Stimulated activated CD4-positive, alpha-beta T cell treated with anti-CD3 and anti-CD28 coated beads, Interleukin-1b, Interleukin-23, amount 100 ng/mL, for 48 hours (primary cell): ENCODE data around the gene ROR2.

Experiments used
- DNase-seq: peaks from one replicate; pipeline ENCODE4 v3.0.0-alpha.2; 2020

The ROR2 gene

DNA sequence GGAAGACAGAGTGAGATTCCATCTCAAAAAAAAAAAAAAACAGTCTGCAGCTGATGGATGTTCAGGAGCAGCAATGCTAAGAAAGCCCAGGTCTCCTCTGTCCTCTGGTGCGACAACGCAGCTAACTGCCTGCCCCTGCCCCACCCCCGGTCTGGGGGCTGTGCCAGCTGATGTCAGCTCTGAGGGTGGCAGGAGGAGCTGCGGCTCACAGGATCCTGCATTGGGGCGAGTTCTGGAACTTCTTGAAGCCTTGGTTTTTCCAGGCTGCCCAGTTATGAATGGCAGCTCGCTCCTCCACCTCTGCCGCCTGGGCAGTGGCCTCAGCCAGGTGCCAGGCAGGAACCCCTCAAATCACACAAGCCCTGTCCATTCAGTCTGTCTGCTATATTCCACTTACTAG is 113.5 kb downstream of the ROR2 start:
- DNase-seq: no peak

DNA sequence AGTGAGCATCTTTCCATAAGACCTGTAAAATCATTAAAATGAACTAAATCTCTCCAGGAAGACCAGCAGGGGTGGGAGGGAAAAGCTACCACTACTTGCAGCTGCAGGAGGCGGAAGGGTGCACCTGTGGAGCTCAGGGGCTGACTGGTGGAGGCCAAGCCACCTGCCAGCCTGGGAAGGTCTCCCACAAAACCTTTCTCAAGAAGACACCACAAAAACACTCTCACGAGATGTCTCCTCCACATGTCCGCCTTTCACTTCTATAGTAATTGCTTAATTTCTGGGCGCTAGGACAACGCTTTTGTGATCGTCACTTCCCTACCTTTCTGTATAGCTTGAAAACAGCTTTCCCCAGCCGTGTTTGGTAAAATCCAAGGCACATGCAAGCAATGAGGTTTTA is 114.4 kb downstream of the ROR2 start:
- DNase-seq: no peak

DNA sequence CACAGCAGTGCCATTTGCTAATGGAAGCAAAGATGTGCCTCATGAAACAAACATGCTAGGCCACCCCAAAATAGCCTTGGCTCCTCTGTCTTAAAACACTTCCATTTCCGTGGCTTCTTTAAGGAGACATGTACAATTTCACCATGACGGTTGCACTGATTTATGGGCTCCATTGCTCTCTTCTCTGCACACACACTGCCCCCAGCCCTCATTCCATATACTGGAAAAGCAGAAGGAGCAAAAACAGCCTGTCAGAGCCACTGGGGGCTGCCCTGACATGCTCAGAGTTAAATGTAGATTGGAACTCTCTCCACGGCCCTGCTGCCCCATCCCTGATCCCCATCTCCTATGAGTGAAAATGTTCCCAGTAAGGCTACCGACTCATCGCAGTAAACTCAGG is 114.8 kb downstream of the ROR2 start:
- DNase-seq: no peak

DNA sequence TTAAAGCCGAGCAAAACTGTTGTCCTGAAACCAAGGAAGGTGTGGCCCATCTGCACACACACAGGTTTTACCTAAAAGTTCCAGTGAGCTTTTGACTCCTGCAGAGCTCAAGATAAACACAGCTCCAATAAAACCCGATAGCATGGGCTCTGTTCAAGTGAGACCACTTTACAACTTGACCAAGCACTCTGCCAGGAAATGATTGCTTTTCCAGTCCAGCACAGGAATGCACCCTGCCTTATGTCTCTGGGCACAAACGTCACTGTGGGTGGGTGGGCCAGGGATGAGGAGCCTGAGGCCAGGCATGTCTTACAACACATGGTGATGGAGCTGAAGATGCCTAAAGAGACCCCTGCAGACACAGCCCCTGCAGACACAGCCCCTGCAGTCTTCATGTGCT is 115.3 kb downstream of the ROR2 start:
- no peak for DNase-seq

DNA sequence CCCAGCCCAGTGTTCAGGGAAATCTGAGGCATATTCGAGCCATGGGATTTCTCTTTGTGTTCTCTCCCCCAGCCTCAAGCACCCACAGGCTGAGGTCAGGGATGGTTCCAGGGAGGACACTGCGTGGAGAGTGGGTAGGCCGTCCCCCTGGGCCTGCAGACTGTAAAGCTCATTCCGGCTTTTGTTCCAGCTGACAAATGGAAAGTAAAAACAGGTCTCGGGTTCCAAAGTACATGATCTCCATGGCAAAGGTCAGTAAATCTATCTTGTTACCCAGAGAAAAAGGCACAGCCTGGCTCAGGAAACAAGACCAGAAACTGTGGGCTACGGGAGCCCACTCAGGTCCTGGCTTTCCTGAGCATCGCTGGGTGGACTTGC is 116.2 kb downstream of the ROR2 start:
- no peak for DNase-seq

DNA sequence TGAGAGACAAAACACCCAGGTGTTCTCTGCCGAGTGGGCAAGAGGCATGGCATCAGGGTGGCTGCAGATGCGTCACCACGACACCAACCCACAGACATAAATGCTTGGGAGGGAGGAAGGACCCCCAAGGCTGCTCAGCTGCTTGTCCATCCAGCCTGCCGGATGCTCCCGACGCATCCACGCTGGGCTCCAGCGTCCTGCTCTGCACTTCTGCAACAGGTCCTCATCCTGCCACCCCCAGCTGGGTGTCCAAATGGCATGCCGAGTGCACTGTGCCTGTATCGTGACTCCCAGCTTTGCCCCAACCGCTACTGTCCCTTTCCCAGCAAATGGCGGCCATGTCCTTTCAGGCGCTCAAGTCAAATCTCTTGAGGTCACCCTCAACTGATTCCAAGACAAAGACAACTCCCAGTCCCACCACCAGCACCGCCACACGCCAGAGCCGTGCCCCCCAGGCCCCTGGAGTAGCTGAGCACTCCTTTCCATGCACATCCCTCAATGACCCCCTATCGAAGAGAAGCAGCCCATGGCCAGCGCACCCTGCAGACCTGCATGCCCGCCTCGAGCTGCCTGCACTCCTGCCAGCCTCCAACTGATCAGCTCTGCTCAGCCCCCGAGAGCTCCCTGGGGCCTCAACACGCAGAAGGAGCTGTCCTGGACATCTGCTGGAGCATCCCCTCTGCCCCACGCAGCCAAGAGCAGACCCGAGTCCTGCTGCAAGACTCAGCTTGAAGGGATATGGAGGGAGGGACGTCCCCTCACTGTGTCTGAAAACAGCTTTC is 116.7 kb downstream of the ROR2 start:
- DNase-seq: no peak

DNA sequence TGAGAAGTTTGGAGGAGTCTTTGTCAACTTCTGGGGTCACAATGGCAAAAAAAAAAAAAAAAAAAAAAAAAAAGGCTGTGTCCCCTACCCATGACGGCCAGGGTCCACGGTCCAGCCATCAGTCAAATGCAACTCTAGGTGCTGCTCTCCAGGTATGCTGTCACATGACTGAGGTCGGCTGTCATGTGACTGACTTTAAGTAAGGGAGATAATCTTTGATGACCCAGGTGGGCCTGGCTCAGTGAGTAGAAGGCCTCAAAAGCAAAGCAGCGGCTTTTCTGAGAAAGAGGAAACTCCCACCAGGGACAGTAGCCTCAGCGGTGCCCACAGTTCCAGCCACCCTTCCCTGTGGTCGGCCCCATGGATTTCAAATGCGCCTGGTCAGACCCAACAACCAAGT is 117.7 kb downstream of the ROR2 start:
- DNase-seq: no peak

DNA sequence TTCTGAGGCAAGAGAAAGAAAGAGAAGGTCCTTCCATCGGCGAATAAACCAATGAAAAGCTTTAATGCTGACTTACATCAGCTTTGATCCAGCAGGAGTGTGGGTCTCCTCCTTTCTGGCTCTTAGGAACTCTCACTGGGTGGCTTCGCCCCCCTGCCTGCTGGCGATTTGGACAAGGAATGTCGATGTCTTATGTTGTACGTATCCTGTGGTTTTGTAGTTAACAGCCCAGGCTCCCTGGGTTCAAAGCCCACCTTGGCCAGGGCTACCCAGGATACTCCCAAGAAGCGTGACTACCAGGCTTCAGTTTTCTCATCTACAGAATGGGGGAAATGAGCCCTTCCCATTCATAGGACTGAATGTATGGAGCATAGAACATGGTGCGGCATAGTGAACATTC is 124.2 kb downstream of the ROR2 start:
- no peak for DNase-seq

DNA sequence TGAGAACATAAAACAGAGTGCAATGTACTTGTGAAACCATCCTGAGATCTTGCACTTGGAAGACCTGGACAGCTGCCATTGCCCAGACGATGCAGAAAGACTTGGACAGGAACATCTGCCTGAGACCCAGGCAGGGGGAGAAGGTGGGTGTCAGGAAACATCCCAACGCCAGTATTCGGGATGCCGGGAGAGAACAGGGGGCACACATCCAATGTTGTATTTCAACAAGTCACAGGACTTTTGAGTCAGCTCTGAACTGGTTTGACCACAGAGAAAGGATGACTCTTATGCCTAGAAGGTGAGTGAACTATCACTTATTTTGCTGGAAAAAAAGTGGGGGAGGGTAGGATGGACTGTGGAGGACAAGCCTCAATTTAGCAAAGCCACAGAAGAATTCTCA is 124.6 kb downstream of the ROR2 start:
- DNase-seq: no peak

DNA sequence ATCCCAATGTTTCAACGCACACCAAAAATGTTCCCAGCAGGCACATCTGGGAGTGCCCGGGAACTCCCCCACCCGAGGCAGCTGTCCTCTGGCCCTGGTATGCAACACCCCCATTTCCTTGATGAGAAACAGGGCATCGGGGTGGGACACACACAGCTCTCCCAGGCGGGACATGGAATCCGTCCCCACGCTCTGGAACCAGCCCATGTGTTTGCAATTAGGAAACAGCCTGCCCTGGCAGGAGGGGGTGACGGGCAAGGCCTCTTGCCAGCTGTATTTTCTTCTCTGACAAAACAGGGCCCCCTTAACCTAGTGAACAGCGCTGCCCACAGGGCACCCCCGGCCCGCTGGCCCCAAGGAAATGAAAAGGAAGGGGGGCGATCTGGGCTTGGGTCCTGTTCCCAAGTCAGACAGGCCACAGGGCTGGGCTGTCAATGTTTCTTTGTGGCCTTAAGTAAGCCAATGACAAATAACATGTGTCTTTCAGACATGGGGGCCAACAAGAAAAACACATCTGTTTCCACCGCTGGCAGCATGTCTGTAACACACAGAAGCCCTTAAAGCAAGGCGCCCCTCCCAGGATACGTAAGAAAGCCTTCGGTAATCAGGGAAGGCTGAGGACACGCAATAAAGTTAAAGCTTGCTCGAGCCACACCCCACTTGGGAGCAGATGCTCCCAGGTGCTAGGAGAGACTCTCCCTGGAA is 125.3 kb downstream of the ROR2 start:
- no peak for DNase-seq

DNA sequence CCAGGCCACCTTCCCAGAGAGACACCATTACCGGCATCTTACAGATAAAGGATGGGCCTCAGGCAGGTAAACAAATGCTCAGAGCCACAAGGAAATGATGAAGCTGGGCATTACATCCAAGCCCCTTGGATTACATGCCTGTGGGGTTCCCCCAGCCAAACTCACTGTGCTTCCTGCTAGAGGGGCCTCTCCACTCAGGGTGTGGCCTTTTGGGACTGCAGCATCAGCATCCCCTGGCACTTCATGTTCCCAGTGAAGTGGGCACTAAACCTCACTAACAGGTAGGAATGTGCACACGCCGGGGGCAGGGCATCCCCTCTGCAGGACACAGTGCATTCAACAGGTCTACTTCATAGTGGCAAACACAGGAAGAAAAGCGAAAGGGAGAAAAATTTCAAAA is 125.9 kb downstream of the ROR2 start:
- DNase-seq: no peak

DNA sequence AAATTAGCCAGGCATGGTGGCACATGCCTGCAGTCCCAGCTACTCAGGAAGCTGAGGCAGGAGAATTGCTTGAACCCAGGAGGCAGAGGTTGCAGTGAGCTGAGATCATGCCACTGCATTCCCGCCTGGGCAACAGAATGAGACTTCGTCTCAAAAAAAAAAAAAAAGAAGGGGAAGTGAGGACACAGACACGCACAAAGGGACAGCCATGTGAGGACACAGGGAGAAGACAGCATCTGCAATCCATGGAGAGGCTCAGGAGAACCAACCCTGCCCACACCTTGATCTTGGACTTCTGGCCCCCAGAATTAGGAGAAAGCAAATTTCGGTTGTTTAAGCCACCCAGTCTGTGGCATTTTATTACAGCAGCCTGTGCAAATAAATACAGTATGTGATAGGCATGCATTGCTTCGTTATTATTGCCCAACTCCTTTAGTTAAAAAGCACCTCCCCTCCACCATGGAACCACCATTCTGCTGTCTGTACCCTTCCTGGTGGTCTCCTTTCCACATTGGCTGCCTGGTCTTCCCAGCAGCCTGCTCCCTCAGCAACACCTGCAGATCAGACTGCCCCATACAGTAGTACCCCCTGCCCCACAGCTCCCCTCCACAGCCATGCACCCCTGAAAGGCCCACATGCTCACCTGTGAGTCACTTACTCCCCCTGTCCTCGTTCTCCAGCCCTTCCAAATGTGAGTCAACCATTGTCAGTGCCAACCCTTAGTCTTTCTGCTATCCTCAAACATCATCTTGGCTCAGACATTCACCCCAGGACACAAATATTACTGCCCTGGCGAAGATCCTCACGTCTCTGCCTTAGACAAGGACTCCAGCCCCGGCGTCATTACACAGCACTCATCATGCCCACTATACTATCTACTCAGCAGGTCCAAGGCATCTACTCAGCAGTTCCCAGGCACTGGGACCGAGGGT is 128.8 kb downstream of the ROR2 start:
- DNase-seq: no peak

DNA sequence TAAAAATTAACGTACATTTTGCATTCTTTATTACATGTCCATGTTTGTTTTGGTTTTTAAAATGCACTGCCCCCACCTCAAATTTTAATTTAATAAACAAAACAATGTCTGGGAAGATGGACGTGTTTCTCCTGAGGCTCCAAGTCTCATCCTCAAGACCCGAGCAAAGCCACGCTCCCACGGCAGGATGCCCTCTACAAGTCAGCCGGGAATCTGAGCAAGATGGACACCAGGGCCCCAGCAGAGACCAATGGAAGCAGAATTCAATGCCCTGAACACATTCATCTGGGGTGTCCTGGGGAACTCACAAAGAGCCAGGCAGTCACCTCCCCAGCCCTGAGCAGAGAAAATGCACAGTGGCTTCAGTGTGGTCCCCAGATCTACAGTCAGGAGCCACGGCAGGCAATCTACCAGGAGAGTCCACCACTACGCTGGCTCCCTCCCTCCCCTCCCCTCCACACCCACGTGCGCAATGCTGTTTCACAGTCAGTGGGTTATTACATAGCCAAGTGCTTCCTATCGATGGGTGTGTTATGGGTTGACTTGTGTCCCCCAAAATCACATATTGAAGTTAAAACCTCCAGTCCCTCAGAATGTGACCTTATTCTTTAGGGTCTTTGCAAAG is 129.8 kb downstream of the ROR2 start:
- no peak for DNase-seq

DNA sequence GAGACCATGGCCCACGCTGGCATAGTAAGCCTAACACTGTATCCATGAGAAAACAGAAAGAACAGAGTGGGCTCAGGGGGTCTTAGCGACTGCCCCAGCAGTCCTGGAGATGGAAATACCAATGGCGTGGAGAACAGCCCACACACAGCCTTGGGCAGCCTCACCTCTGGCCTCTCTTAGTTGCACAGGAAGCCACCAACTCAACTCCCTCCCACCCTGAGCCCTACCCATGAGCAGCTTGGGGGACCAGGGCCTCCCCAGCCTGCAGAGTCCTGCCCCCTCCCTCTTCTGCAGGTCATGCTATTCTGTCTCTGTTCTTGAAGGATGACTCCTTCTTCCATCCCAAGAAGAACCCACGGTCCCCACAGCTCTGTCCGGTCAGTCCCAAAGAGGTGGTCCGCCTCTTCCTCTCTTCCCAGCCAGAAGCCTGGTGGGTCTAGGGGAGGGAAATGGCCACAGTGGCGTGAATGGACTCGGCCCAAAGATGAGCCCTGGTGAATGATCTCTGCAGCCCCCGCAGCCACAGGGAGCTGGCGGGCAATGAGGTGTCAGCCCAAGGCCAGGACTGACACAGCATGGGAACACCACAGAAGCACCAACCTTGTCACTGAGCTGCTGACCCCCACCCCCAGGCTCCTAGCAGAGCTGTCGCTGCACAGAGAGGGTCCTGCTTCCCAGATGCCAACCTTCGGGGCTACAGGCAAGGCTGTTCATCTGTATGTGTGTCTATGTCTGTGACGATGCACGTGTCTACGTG is 131.2 kb downstream of the ROR2 start:
- no peak for DNase-seq

DNA sequence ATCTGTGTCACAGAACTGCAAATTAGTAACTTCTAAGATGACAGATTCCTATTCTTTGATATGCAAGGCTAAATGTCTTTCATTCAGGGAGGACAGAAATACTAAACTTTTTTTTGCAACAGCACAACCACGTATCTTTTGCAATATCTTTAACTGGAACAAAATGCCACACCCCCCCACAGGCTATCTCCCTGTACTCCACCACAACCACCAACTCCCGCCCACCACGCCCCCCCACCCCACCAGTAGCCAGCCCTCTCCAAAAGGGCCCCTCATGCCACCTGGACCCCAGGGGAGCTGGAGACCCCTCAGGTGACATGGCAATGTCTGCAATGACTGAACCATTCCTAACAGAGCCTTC is 131.8 kb downstream of the ROR2 start:
- DNase-seq: no peak

DNA sequence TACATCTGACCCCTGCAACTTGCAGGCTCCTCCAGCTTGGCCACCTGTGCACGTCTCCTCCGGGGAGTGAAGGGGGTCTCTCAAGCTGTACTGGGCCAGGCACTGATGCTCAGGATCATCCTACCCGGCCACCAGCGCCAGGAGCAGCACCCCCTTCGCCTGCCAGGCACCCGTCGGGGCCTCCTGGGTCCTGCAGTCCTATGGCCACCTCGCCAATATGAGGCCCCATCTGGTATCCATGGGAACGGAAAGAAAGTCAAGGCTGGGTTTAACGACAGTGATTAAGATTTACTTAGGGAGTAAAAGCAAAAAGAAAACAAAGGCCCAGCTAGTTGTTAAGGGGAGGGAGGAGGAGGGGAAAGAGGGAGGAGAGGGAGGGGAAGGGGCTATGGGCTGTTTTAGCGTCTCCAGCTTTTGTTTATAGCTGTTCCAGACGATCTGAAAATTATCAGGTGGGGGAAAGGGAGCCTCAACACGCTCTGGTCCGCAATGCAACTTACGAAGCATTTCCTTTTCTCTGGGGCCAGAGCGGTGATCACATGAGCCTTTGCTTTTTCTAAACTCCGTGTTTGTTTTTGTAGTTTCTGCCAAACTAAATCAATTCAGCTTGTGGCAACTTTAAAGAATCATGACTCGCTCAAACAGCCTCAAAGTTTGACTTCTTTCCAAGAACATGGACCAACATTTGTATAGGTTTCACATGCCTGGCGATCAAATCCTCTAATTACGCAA is 132.4 kb downstream of the ROR2 start:
- DNase-seq: no peak

DNA sequence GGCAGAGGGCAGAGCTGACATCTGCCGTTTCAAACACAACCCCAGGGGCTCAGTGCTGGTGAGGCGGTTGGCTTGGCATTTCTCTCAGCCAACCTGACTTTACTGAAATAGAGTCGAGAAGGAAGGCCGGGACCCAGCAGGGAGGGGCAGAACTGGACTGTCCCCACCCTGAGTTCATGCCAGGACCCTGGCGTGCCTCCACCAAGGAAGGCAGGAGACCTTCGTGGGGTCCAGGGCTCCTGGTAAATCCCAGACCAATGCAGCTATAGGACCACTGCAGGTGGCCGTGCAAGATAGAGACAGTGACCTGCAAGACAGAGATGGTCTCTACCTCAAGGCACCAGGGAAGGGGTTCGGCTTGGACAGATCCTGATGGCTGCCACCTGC is 132.9 kb downstream of the ROR2 start:
- DNase-seq: no peak

DNA sequence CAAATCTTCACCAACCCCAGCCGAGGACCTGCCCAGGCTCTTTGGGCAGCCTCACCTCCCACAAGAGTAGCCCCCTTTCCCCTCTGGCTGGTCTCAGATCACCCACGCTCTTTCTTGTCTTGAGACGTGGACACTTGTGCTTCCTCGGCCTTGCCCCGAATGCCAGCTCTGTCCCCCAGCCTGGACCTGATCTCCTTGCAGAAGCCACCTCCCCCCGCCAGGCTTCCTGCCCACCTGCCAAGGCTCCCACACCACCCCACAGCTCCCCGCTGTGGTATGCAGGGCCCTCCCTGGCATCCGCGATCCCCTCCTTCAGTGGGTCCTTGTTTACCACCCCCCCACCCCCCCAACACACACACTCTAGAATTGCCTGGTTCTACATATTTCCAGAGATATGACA is 133.7 kb downstream of the ROR2 start:
- no peak for DNase-seq

DNA sequence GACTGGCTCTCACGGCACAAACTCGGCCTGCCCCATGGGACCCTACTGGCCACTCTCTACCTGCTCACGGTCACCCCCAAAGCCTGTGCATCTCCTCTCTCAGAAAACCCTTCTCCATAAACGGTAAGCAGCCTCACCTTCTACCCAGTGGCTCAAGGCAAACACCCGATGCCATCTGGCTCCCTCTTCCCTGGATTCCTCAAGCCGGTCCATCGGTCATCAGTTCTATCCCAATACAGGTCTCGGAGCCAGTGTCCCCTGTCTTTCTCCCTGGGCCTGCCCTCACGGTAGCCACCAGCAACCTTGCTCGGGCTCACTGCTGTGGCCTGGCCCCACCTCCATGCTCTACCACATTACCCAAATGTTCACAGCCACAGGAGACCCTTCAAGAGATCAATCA is 134.1 kb downstream of the ROR2 start:
- no peak for DNase-seq

DNA sequence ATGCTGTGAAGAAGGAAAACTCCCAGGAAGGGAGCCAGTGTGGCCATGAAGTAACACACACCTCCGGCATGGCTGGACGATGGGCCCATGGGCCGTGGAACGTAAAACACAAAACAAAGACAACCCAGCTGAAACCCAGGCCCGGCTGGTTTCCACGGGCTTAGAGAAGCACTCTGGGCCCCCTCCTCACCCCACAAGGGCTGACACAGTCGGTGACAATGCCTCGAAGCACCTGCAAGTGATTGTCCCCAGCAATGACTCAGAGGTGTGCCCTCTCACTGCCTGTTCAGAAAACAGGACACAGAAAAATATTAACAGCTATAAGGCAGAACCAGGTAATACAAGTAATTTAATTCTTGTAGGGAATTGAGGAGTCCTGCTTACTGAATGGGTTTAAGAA is 135.3 kb downstream of the ROR2 start:
- no peak for DNase-seq

DNA sequence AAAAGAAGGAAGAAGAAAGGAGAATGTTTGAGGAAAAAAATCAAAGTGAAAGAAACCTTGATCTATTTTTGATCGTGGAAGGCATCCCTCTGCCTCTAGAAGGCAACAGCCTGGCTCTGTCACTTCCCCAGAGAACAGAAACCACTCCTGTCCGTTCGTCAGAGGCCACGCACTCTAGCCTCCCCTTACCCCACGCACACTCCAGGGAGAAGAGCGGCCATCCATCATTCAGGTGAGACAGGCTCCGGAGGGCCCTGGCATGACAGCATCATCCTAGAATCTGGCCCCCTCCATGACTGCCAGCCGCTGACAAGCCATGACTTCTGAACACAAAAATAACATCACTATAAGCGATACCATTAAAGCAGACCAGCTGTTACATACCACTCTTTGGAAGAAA is 135.8 kb downstream of the ROR2 start:
- DNase-seq: no peak
